PC-9 (cell line): ENCODE measurements around the gene C9orf78. TPM values are rescaled to one million over a fixed set of nuclear protein-coding genes. Genes with fewer than 3 reads are reported as not detected.

Experiments
- BruUV-seq: library from RNA; stranded (reverse); fragments of 400-500 nt; replicated peaks from 2 replicates; lab custom pipeline; 2021; lab: Mats Ljungman, UMichigan
- CTCF ChIA-PET: fragments of 300-600 bp; sonication (Branson Sonifier 250); formaldehyde crosslinking; loops from one replicate; lab custom pipeline; 2022; ENCODE audit warnings: antibody characterized with exemption; lab: Charles Lee
- POLR2A ChIA-PET: fragments of 300-600 bp; sonication (Branson Sonifier 250); formaldehyde crosslinking; loops from one replicate; lab custom pipeline; 2022; ENCODE audit warnings: antibody characterized with exemption; ENCODE audit not compliant: unreplicated experiment; lab: Charles Lee
- DNase-seq, 2 experiments: peaks; one replicate each; pipeline versions ENCODE4 v3.0.0 to v3.0.0-alpha.2; 2015 to 2022; ENCODE audit warnings: mixed read lengths in 1 of 2
- H2AFZ ChIP-seq: fragments of 200-600 bp; sonication (generic); 2 replicates; pipeline ENCODE4 v1.8.1; 2017; ENCODE audit warnings: antibody characterized with exemption
- H3F3A ChIP-seq: fragments of 200-600 bp; sonication (generic); 2 replicates; pipeline ENCODE4 v1.8.1; 2017; ENCODE audit warnings: antibody characterized with exemption, mild to moderate bottlenecking, low read depth; ENCODE audit not compliant: insufficient read depth
- H3K27ac ChIP-seq: fragments of 200-600 bp; sonication (generic); 2 replicates; pipeline ENCODE4 v1.6.1; 2016; ENCODE audit warnings: mixed run types
- H3K27me3 ChIP-seq: fragments of 200-600 bp; sonication (generic); 2 replicates; pipeline ENCODE4 v1.6.1; 2016; ENCODE audit warnings: low read depth, mixed run types; ENCODE audit not compliant: insufficient read depth
- H3K36me3 ChIP-seq: fragments of 200-600 bp; sonication (generic); 2 replicates; pipeline ENCODE4 v1.6.1; 2016; ENCODE audit warnings: low read depth, mixed run types
- H3K4me1 ChIP-seq: fragments of 200-600 bp; sonication (generic); replicated peaks from 2 replicates; pipeline ENCODE4 v1.6.1; 2016; ENCODE audit warnings: mixed run types; ENCODE audit not compliant: insufficient read depth
- H3K4me2 ChIP-seq: fragments of 200-600 bp; sonication (generic); 2 replicates; pipeline ENCODE4 v1.6.1; 2017; ENCODE audit warnings: mixed run types
- H3K4me3 ChIP-seq: fragments of 200-600 bp; sonication (generic); 2 replicates; pipeline ENCODE4 v1.6.1; 2016; ENCODE audit warnings: mixed run types
- H3K79me2 ChIP-seq: fragments of 200-600 bp; sonication (generic); 2 replicates; pipeline ENCODE4 v1.6.1; 2017; ENCODE audit warnings: low read depth, mixed run types
- H3K9me2 ChIP-seq: fragments of 200-600 bp; sonication (generic); 2 replicates; pipeline ENCODE4 v1.8.1; 2017; ENCODE audit warnings: mild to moderate bottlenecking; ENCODE audit not compliant: insufficient read depth
- H3K9me3 ChIP-seq: fragments of 200-600 bp; sonication (generic); 2 replicates; pipeline ENCODE4 v1.8.1; 2016; ENCODE audit warnings: low read depth; ENCODE audit not compliant: insufficient read depth
- H4K20me1 ChIP-seq: fragments of 200-600 bp; sonication (generic); 2 replicates; pipeline ENCODE4 v1.8.1; 2017; ENCODE audit not compliant: insufficient read depth
- CTCF ChIP-seq: fragments of 200-600 bp; sonication (generic); conservative IDR thresholded peaks from 2 replicates; pipeline ENCODE4 v1.6.1; 2017; ENCODE audit warnings: mixed run types, antibody characterized with exemption, mild to moderate bottlenecking, moderate library complexity
- EZH2 ChIP-seq: fragments of 200-600 bp; sonication (generic); IDR thresholded peaks from 2 replicates; pipeline ENCODE4 v1.8.0; 2017; ENCODE audit warnings: antibody characterized with exemption, low read depth
- intact Hi-C: fragments of 100-400 bp; cut with micrococcal nuclease; formaldehyde crosslinking; loops from one replicate; pipeline ENCODE4 v1.10.0; 2022; ENCODE audit not compliant: unreplicated experiment
- total RNA-seq: library from RNA; stranded (reverse); gene quantifications from 2 replicates; pipeline ENCODE4 v1.2.3, GENCODE V29; 2021

Gene C9orf78
- total RNA-seq, 1 experiment from 2014 or later: 51.7 TPM

- Histone ChIP-seq H3K27ac (no peak overlapping the region), H3K79me2 (0 out of 2 replicates have a peak, but pooled peaks cover 4% of the 10 kb centered on the region), H3K36me3 (peaks cover 24% of the 10 kb centered on the region), H3K9me3 (no peaks in the 10 kb centered on the region), H3K4me1 (no peaks in the 10 kb centered on the region; the same call in 1 of the 2 replicates), H3K4me2 (peak overlapping the region; percentile 53; the same call in 1 of the 2 replicates), H3F3A (peaks cover 25% of the 10 kb centered on the region; the same call in 1 of the 2 replicates), H3K27me3 (no peaks in the 10 kb centered on the region), H4K20me1 (no peaks in the 10 kb centered on the region), H3K9me2 (no peaks in the 10 kb centered on the region), H2AFZ (peak overlapping the region; percentile 88), H3K4me3 (peak overlapping the region; percentile 81)
- no peak for DNase-seq
- ChIA-PET POLR2A (no interaction called here), CTCF (no interaction called here)
- TF ChIP-seq CTCF (no peak), EZH2 (no peak)
- no TSS peak for BruUV-seq
- intact Hi-C loops: no loop called here
Measured at GRCh38 chr9:129823542-129823934, 11.5 kb downstream of the C9orf78 start.

- ChIA-PET POLR2A (no interaction called here), CTCF (interaction anchor here (0.6 kb wide), 1 partner anchor 39 kb away, joined by 3 read pairs; no protein-coding TSS in a partner anchor)
- no peaks in the 10 kb centered on the region for H3K9me2 ChIP-seq
- peaks cover 24% of the 10 kb centered on the region for H3K36me3 ChIP-seq
- H3K79me2 ChIP-seq: 0 out of 2 replicates have a peak, but pooled peaks cover 4% of the 10 kb centered on the region
- no peaks in the 10 kb centered on the region for H3K27me3 ChIP-seq
- no peak overlapping the region for H2AFZ ChIP-seq
- H3F3A ChIP-seq: peaks cover 25% of the 10 kb centered on the region; the same call in 1 of the 2 replicates
- no peaks in the 10 kb centered on the region; the same call in 1 of the 2 replicates for H3K4me1 ChIP-seq
- intact Hi-C loops: no loop called here
- H3K9me3 ChIP-seq: no peaks in the 10 kb centered on the region
- no peak for TF ChIP-seq EZH2
- no peak for TF ChIP-seq CTCF
- H4K20me1 ChIP-seq: no peaks in the 10 kb centered on the region
- no TSS peak for BruUV-seq
- peak overlapping the region; percentile 66 for H3K4me2 ChIP-seq
- peak in 1 of 2 experiments; percentile 25 for DNase-seq
- H3K27ac ChIP-seq: no peak overlapping the region
- peak overlapping the region; percentile 40; the same call in 1 of the 2 replicates for H3K4me3 ChIP-seq
Measured at GRCh38 chr9:129822898-129823541, 12.1 kb downstream of the C9orf78 start.

- Histone ChIP-seq H3K9me3 (no peaks in the 10 kb centered on the region), H3K4me2 (no peak overlapping the region), H4K20me1 (no peaks in the 10 kb centered on the region), H3K4me1 (no peaks in the 10 kb centered on the region), H2AFZ (no peak overlapping the region), H3K4me3 (no peak overlapping the region), H3K27me3 (no peaks in the 10 kb centered on the region), H3F3A (0 out of 2 replicates have a peak, but pooled peaks cover 3% of the 10 kb centered on the region), H3K79me2 (no peaks in the 10 kb centered on the region), H3K27ac (no peak overlapping the region), H3K36me3 (peaks cover 27% of the 10 kb centered on the region), H3K9me2 (no peaks in the 10 kb centered on the region)
- BruUV-seq: no TSS peak
- no peak for TF ChIP-seq CTCF
- no peak for TF ChIP-seq EZH2
- DNase-seq: no peak
- ChIA-PET POLR2A (no interaction called here), CTCF (interaction anchor here (0.7 kb wide), 1 partner anchor 1336 kb away, joined by 5 read pairs; no protein-coding TSS in a partner anchor)
- intact Hi-C loops: no loop called here
Measured at GRCh38 chr9:129816501-129817435, 18.3 kb downstream of the C9orf78 start.
